Ectodermal cell (in vitro differentiated cells): ENCODE data around the gene EPHA1.
A peak's percentile ranks its signal among the peaks of the same experiment; 100 is the strongest.

ENCODE experiments used
- H3K27ac ChIP-seq: 2 replicates; pipeline ENCODE4 v1.7.0; 2013; ENCODE audit warnings: mild to moderate bottlenecking, low read depth, low read length; ENCODE audit not compliant: insufficient read depth, poor library complexity, severe bottlenecking
- H3K27me3 ChIP-seq: 2 replicates; pipeline ENCODE4 v1.7.0; 2013; ENCODE audit warnings: mild to moderate bottlenecking, low read length; ENCODE audit not compliant: insufficient read depth, control insufficient read depth, poor library complexity, severe bottlenecking
- H3K36me3 ChIP-seq: one replicate; pipeline ENCODE4 v1.7.0; 2013; ENCODE audit warnings: low read length; ENCODE audit not compliant: control insufficient read depth, insufficient read depth
- H3K4me1 ChIP-seq: one replicate; pipeline ENCODE4 v1.7.0; 2013; ENCODE audit warnings: low read length; ENCODE audit not compliant: control insufficient read depth, insufficient read depth
- H3K4me3 ChIP-seq: 2 replicates; pipeline ENCODE4 v1.7.0; 2013; ENCODE audit warnings: low read depth, low read length, control low read depth; ENCODE audit not compliant: insufficient read depth
- H3K9me3 ChIP-seq: 2 replicates; pipeline ENCODE4 v1.7.0; 2013; ENCODE audit warnings: mild to moderate bottlenecking, low read length, moderate library complexity; ENCODE audit not compliant: control insufficient read depth
- WGBS, 2 experiments: methylation state at CpG; one replicate each; pipeline ENCODE4 v1.1.7; 2013; ENCODE audit warnings: missing lambda C conversion rate in 2 of 2; 5-methylcytosine and 5-hydroxymethylcytosine counted together

The EPHA1 gene

DNA sequence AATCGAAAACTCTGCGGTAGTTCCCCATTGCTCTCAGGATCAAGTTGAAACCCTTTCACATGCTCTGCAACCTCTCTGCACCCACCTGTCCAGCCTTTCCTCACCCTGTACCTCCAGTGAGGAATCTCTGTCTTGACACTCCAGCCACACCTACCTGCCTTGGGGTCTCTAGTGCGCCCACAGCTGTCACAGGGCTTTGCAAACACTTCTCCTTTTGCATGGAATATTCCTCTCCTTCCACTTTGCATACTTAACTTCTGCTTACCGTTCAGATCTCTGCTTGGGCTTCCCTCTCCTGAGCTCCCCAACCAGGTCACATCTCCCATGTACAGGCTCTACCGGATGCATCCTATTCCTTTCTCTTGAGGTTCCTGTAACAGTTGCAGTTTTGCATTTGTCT lies 34.1 kb downstream of the EPHA1 start:
- no peaks in the 10 kb centered on the region for H3K27me3 ChIP-seq
- no peaks in the 10 kb centered on the region for H3K9me3 ChIP-seq
- peaks cover 17% of the 10 kb centered on the region for H3K4me1 ChIP-seq
- H3K4me3 ChIP-seq = no peak overlapping the region
- no peaks in the 10 kb centered on the region for H3K36me3 ChIP-seq
- WGBS, 2 experiments = 81 to 90% methylated on average over 5 of the region's 5 CpGs
- H3K27ac ChIP-seq = no peak overlapping the region

- H3K27ac ChIP-seq = no peak overlapping the region
- H3K36me3 ChIP-seq = no peaks in the 10 kb centered on the region
- H3K27me3 ChIP-seq = no peaks in the 10 kb centered on the region
- no peak overlapping the region for H3K4me3 ChIP-seq
- H3K4me1 ChIP-seq = peaks cover 10% of the 10 kb centered on the region
- WGBS, 2 experiments = 73 to 77% methylated on average over 4 of the region's 4 CpGs
- H3K9me3 ChIP-seq = no peaks in the 10 kb centered on the region
Observed at GRCh38 chr7:143373255-143373794, 35.3 kb downstream of the EPHA1 start.

GRCh38 chr7:143372070-143372469 lies 36.6 kb downstream of the EPHA1 start:
- H3K4me3 ChIP-seq = no peak overlapping the region
- no peak overlapping the region for H3K27ac ChIP-seq
- no peaks in the 10 kb centered on the region for H3K27me3 ChIP-seq
- H3K9me3 ChIP-seq = no peaks in the 10 kb centered on the region
- 88 to 93% methylated on average over 4 of the region's 4 CpGs for WGBS, 2 experiments
- H3K36me3 ChIP-seq = no peaks in the 10 kb centered on the region
- peaks cover 10% of the 10 kb centered on the region for H3K4me1 ChIP-seq

DNA sequence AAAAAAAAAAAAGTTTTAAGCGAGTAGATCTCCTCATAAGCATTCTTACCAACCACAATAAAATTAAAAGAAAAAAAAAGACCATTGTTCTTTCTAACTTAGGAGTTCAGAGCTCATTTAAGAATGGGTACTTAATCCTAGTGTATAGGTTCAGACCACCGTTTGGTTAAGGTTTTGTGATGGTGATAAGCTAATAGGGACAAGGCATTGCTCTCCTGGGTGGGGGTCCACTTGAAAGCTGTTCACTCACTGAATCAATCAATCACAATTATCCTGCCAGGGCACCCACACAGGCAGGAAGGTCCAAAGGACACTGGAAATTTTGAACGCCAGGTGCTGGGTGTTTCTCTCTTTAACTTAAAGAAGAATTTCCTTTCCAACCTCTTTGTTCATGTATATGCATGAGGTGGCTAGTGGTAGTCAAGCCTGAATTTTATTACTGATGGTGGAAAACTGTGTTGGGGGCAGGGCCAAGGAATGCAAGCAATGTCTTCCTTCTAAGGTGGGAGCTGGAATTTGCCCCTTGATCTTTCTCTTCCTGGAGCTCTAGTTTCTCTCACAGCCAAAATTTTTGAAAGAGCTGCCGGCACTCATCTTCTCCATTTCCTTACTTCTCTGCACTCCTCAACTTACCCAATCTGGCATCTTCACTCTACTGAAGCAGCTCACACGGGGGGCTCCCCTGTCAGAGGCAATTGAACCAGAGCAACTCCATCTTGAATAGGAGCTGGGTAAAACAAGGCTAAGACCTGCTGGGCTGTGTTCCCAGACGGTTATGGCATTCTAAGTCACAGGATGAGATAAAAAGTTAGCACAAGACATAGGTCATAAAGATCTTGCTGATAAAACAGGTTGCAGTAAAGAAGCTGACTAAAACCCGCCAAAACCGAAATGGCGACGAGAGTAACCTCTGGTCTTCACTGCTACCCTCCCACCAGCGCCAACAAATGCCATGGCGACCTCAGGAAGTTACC lies 38.7 kb downstream of the EPHA1 start:
- Histone ChIP-seq H3K4me3 (no peak overlapping the region), H3K27me3 (no peaks in the 10 kb centered on the region), H3K9me3 (no peaks in the 10 kb centered on the region), H3K36me3 (no peaks in the 10 kb centered on the region), H3K27ac (peak overlapping the region; percentile 5), H3K4me1 (peaks cover 10% of the 10 kb centered on the region)
- 61 to 65% methylated on average over 9 to 12 of the region's 12 CpGs for WGBS, 2 experiments

- Histone ChIP-seq H3K27ac (no peak overlapping the region), H3K9me3 (no peaks in the 10 kb centered on the region), H3K27me3 (peaks cover 6% of the 10 kb centered on the region), H3K4me1 (peaks cover 10% of the 10 kb centered on the region), H3K36me3 (no peaks in the 10 kb centered on the region), H3K4me3 (no peak overlapping the region)
- WGBS, 2 experiments = 86 to 94% methylated on average over 1 of the region's 1 CpG
Observed at GRCh38 chr7:143368387-143368786, 40.3 kb downstream of the EPHA1 start.

DNA sequence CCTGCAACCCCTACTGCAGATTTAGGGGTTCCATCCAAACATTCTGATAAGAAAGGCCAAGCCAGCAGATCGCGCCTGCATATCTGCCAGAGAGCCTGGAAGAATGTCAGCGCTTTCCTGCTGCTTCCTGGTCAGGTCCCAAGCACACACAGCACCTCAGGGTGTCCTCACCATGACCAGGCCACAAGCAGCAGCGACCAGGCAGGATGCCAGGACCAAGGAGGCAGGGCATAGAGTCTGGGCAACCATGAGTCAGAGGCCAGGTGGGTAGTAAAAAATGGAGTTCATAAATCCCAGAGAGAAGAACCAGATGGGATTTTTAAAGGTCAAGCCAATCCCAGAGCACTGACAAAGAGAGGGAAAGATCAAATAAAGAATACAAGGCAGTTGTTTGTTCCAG lies 40.7 kb downstream of the EPHA1 start:
- Histone ChIP-seq H3K4me1 (peaks cover 10% of the 10 kb centered on the region), H3K36me3 (no peaks in the 10 kb centered on the region), H3K4me3 (no peak overlapping the region), H3K27me3 (peaks cover 10% of the 10 kb centered on the region), H3K27ac (no peak overlapping the region), H3K9me3 (no peaks in the 10 kb centered on the region)
- 90 to 94% methylated on average over 4 of the region's 4 CpGs for WGBS, 2 experiments

DNA sequence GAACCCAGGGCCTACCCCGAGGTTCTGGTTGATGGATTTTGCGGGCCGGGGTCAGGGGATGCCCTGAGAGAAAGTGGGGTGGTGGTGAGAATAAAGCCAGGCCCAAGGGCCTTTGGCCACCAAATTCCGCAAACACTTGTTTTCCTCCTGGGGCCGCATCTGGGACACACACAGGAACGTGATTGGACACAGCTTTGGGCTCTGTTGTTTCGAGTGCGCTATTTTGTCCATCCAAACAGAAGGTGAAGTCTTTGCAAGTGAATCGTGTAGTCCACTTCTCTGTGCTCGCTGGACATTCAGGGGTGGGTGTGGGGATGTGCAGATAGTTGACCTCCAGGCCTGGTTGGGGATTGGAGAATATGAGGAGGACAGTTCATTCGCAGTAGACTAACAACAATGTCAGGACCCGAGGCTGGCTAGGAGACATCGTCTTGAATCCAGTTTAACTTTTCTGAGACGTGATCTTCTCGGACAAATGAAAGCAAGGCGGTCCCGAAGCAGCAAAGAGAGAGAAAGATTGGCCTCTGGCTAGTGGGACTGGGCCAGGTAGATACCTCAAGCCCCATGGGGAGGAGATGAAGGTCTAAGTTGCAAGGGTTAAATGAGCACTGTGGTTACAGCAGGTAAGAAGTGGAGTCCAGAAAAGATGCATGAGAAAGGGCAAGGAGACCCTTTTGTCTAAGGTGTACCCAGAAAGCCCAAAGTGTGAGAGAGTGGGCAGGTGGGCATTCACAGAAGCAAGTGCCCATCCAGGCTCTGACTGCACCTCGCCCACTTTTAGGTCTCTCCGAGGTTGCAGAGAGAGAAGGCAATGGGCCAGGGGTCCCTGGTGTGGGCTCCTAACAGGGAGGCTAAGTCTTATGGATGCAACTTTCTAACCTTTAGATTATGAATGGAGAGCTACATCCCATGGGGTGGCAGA lies 45.4 kb downstream of the EPHA1 start:
- 46 to 48% methylated on average over 19 of the region's 19 CpGs for WGBS, 2 experiments

GRCh38 chr7:143362131-143363015 lies 46.3 kb downstream of the EPHA1 start, which contains the start of gene FAM131B:
TSS of gene FAM131B (minus strand) at chr7:143362713. CDS start at chr7:143362603, 110 bp downstream.
- Histone ChIP-seq H3K27me3 (peaks cover 13% of the 10 kb centered on the region), H3K36me3 (no peaks in the 10 kb centered on the region), H3K4me3 (peak within 1 kb of the TSS; percentile 74), H3K9me3 (no peaks in the 10 kb centered on the region), H3K27ac (peak within 1 kb of the TSS; percentile 21), H3K4me1 (peaks cover 11% of the 10 kb centered on the region)
- 0 to 1% methylated on average over 112 of the region's 112 CpGs for WGBS, 2 experiments

More for the DNA sequence above, 45.4 kb downstream of the EPHA1 start:
- peak overlapping the region; percentile 74 for H3K4me3 ChIP-seq
- no peak overlapping the region for H3K27ac ChIP-seq
- peaks cover 11% of the 10 kb centered on the region for H3K4me1 ChIP-seq
- H3K9me3 ChIP-seq = no peaks in the 10 kb centered on the region
- H3K27me3 ChIP-seq = peaks cover 13% of the 10 kb centered on the region
- no peaks in the 10 kb centered on the region for H3K36me3 ChIP-seq

GRCh38 chr7:143361552-143362130 lies 47.0 kb downstream of the EPHA1 start:
- 0 to 1% methylated on average over 46 of the region's 46 CpGs for WGBS, 2 experiments
- Histone ChIP-seq H3K27ac (peak overlapping the region; percentile 21), H3K4me3 (peak overlapping the region; percentile 74), H3K9me3 (no peaks in the 10 kb centered on the region), H3K27me3 (peaks cover 13% of the 10 kb centered on the region), H3K4me1 (peaks cover 11% of the 10 kb centered on the region), H3K36me3 (no peaks in the 10 kb centered on the region)
